Stimulated activated CD4-positive, alpha-beta T cell treated with anti-CD3 and anti-CD28 coated beads, Interleukin-4, amount 100 ng/mL, for 4 hours (primary cell): ENCODE measurements around the gene BTF3.
A peak's percentile ranks its signal among the peaks of the same experiment; 100 is the strongest.
"Not testable (repeated sequence)": the region's sequence is repeated elsewhere in the genome, so short reads cannot be mapped to it uniquely, and the experiment has no call there.

ENCODE experiments used
- DNase-seq, 2 experiments: peaks; one replicate each; pipeline ENCODE4 v3.0.0-alpha.2; 2020

The BTF3 gene

GRCh38 chr5:73498057-73498992 is at the start of gene BTF3:
BTF3 (plus strand) TSS chr5:73498442; CDS start chr5:73498668, 226 bp downstream.
- DNase-seq: peak; percentile 90 to 94

- DNase-seq: peak in 1 of 2 experiments; percentile 23
These were observed 49.6 kb upstream of the BTF3 start, which contains the start of gene FOXD1 for GRCh38 chr5:73448463-73449136. FOXD1 (minus strand) TSS chr5:73448777; CDS start chr5:73448362, 415 bp downstream.

- DNase-seq: no peak
These were observed 48.1 kb upstream of the BTF3 start for GRCh38 chr5:73450137-73450536.

GRCh38 chr5:73450672-73451223 is 47.5 kb upstream of the BTF3 start:
- no peak for DNase-seq

- DNase-seq: peak; percentile 38 to 69
These were observed 46.8 kb upstream of the BTF3 start for GRCh38 chr5:73451224-73452130.

DNA sequence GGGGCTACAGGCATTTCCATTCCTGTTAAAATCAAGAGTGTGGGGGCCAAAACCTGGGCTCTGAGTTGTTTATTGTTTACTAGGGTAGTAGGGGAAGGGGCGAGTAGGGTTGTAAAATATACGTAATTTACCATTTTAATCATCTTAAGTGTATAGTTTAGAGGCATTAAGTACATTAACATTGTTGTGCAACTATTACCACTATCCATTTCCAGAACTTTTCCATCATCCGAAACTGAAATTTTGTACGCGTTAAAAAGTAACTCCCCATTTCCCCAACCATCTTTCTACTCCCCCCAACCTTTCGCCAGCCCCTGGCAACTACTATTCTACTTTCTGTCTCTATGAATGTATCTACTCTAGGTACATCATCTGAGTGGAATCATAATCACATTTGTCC is 46.0 kb upstream of the BTF3 start:
- no peak for DNase-seq

- DNase-seq: no peak
These were observed 43.7 kb upstream of the BTF3 start for GRCh38 chr5:73454379-73455036.

- not testable (repeated sequence) for DNase-seq
These were observed 41.8 kb upstream of the BTF3 start for GRCh38 chr5:73456462-73456861.

GRCh38 chr5:73459366-73459765 is 38.9 kb upstream of the BTF3 start:
- DNase-seq: no peak

DNA sequence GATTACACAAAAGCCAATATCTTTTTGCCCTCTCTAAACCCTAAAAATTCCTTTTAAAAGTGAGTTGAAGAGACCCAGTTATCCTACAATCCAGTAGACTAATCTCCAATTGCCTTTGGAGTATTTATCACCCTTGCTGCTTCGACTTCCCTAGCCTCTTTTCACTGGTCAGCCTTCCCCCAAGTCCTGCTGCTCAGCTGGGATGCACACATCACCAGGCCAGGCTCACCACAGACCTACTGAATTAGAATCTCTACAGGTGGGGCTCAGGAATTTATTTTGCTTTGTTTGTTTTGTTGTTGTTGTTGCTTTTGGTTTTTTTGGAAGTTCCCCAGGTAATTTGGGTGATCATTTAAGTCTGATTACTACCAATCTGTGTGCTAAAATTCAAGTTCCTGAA is 38.1 kb upstream of the BTF3 start:
- DNase-seq: no peak

DNA sequence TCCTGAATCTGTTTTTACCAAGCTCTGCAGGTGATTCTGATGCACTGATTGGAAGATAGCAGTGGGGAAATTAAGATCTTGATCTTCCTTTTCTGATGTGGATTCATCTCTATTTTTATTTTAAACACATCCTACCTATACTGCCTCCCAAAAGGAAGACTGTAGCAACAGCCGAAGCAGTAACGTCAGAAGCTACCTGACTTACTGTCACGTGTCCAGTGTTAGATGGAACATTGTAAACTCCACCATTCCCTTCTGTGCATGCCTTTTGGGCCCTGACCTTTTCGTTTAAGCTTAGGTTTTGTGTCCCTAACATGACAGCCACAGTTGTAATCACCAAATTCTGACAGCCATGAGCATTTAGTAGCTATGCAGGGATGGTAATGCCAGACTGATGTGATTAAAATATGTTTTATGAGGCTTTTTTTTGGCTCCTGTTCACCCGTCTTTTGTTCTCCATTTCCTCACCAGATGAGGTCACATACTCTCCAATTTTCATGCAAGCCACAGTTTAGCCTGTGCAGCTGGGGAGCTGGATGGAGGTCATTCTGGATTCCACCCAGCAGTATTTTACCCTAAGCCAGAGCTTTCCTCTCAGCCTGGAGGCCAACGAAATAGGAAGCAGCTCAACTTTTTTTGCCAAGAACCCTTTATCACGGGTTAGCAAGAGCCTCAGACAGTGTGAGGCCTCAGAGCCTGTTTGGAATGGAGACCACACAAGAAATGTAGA is 34.1 kb upstream of the BTF3 start:
- DNase-seq: no peak

DNA sequence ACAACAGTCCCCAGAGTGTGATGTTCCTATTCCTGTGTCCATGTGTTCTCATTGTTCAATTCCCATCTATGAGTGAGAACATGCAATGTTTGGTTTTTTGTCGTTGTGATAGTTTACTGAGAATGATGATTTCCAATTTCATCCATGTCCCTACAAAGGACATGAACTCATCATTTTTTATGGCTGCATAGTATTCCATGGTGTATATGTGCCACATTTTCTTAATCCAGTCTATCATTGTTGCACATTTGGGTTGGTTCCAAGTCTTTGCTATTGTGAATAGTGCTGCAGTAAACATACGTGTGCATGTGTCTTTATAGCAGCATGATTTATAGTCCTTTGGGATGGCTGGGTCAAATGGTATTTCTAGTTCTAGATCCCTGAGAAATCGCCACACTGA is 29.6 kb upstream of the BTF3 start:
- DNase-seq: not testable (repeated sequence)

- no peak for DNase-seq
These were observed 28.4 kb upstream of the BTF3 start for GRCh38 chr5:73469878-73470277.

DNA sequence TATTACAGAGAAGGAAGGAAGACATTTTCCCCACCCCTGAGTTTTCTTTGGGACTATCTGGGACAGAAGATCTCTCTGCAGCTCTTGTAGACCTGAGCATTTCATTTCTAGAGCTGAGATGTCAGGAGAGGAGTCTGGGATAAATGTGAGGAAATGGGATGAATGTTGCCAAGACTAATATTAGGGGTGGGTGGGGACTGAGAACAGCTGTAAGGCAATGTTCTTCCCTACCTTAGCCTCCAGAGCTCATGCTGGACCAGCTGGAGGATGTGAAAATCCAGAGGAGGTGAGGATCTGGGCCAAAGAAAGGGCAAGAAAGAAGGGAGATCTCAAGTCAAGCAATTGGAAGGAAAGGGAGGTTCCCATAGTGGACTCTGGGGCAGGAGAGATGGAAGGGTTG is 26.6 kb upstream of the BTF3 start:
- no peak for DNase-seq

DNA sequence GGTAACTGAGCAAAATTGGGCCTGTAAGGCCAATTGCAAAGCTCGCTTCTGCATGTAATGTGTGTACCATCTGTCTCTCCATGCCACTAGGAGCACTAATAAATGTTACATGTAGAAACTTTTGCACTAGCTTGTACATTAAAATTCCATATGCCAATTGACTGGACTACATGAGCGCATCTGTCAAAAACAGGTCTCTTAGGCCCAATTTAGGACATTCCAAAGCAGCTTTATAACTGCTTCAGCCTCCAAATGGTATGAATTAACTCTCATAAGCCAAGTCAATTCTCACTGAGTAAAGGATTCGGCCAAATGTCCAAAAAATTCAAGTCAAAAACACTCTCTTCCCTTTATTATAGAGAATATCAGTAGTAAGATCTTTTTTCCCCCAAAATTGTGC is 26.1 kb upstream of the BTF3 start:
- no peak for DNase-seq

DNA sequence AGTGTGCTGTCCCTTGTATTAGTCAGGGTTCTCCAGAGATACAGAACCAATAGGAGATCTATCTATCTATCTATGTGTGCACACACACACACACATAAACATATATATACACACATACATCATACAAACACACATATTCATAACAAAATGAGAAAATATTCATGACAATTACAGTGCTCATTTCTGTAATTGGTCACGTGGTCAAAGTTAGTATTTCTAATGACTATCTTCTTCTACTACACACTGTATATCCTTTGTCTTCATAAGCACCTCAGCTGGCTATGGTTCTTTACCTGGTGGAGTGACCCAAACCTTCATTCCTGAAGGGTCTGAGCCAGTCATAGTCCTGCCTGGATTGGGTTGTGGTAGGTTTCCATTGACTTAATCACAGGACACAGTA is 17.7 kb upstream of the BTF3 start:
- DNase-seq: no peak

DNA sequence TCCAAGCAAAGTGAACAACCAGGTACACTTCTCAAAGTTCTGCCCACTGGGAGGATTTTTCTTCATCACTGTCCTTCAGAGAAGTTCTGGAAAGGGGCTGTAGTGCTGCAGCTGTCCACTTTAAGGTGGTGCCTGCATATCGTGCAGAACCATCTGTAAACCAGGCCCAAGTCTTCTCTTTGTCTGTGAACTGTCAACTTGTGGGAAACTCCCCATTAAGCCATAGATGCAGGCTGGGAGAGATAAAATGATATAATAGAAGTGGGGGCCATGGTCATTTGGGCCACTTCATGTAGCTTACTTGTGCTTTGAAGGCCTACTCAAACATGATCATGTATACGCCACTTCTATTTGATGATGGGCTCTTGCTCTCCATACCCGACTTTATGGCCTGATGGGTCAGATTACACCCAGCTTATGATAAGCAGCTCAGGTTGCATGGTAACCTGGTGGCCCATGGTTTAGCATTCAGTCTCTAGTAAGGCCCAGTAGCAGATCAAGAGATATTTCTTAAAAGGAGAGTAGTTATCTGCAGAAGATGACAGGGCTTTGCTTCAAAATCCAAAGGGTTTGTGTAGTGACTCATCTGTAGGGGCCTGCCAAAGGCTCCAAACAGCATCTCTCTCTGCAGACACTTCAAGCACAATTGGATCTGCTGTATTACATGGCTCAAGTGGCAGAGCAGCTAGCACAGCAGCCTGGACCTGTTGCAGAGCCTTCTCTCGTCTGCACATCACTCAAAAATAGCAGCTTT is 15.7 kb upstream of the BTF3 start:
- no peak for DNase-seq

DNA sequence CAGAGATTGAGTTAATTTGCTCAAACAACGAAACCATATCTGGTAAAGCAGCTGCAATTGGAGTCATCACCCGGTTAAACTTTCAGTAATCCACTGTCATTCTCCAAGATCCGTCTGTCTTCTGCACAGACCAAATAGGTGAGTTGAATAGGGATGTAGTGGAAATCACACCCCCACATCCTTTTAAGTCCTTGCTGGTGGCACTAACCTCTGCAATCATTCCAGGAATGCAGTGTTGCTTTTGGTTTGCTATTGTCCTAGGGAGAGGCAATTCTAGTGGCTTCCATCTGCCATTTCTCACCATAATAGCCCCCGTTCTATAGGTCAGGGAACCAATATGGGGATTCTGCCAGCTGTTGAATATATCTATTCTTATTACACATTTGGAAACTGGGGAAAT is 14.6 kb upstream of the BTF3 start:
- DNase-seq: no peak

GRCh38 chr5:73484511-73484910 is 13.7 kb upstream of the BTF3 start:
- no peak for DNase-seq

- DNase-seq: no peak
These were observed 12.5 kb upstream of the BTF3 start for GRCh38 chr5:73485715-73486114.
